ENCODE measurements around the gene LRRC7.
"Not testable (repeated sequence)": the region's sequence is repeated elsewhere in the genome, so short reads cannot be mapped to it uniquely, and the experiment has no call there.

Gene LRRC7

DNA sequence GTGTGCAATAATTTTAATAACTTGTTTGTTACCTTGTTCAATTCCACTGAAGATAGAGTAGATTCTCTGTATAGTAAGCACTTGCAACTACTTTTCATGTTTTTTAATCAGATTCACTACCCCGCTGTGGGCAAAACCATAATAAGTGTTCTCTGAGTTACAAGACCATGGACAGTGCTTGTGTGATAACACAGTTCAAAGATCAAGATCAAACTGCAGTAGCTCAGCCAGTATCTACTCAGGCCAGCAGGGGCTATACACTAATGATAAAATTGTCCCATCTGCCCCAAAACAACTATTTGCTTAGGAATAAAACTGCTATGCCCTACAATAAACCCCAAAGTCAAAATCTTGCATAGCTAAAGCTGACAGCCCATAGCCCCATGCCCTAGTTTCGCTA is 129.6 kb downstream of the LRRC7 start:
- DNase-seq (ENCODE audit: low spot score), result no peak

DNA sequence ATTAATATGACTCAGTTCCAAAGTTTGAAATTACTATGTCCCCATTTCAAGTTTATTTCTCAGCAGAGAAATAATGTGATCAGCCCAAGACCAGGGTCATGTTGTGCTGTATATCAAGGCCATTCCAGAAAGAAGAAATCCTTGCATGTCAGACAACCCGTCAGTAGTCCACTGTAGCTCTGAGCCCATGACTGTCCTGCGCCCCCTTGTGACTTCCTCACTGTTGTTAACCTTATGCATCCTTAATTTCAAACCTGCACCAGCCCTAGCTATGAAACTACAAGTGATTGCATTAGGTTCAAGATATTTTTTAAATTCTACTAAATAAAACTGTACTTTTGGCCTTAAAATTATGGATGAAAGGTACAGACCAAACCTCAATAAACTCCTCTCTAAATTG is 133.0 kb downstream of the LRRC7 start:
- DNase-seq (ENCODE audit: low spot score), result peak; percentile 53

- no peak for DNase-seq (ENCODE audit: low spot score)
These were observed 134.4 kb downstream of the LRRC7 start for GRCh38 chr1:69702085-69702484.

- DNase-seq (ENCODE audit: low spot score), result no peak
These were observed 138.8 kb downstream of the LRRC7 start for GRCh38 chr1:69706473-69706872.

GRCh38 chr1:69707103-69707502 is 139.4 kb downstream of the LRRC7 start:
- DNase-seq (ENCODE audit: low spot score), result no peak

DNA sequence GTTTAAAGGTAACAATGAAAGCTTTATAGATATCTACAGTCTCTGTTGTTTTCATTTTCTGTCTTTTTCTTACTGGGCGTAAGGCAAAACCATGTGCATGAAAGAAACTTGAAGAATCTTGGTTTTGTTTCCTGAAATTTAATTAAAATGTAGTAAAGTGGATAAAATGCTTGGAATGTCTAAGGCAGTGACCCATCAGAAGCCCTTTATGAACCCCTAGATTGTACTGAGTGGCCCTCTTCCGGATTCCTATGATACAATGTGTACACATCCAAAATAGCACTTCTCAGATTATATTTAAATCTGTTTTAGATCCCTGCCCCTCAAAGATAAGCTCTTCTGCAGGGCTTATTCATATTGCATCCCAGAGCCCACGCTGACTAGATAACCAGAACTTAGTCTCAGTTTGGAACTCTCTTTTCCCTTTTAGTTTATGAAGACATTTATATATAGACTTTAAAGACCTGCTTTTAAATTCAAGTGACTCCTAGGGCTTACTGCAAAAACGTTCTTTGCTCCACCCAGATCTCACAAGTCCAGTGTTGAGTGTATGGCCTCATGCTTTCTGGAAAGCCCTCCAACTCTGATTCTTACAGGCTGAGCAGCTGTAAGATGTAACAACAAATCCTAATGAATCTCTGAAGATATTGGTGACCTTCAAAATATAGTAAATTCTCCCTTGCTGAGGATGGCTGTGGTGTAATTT is 142.9 kb downstream of the LRRC7 start:
- DNase-seq (ENCODE audit: low spot score), result no peak

DNA sequence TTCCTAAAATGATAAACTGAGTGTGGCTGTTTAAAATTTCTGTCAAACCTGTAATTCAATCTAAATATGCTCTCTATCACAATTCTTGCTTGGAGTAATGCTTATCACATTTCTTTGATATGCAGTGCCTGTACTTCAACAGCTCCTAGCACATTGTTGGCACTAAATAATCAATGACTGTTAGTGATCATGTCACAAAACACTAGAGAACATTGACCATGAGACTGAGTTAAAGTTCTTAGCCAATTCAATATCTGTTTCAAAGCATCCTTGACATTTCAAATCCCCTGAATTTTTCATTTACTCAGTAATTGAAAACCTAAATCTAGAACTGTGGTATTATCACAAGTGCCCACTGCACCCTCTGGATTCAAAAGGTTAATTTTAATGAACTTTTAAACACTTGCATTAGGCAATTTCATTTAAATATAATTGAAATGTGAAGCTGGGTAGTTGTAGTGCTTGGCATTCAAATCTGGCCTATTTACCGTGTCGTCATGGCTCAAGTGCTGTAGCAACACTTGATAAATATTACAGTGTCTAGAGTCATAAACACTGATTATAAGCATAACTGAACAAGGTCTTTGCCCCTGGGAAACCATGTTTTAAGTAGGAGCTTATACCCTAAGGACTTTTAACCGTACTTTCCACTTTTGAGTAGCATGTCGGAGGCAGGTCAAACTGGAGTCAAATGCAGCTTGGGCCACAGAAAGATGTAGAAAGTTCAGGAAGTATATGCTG is 143.6 kb downstream of the LRRC7 start:
- no peak for DNase-seq (ENCODE audit: low spot score)

DNA sequence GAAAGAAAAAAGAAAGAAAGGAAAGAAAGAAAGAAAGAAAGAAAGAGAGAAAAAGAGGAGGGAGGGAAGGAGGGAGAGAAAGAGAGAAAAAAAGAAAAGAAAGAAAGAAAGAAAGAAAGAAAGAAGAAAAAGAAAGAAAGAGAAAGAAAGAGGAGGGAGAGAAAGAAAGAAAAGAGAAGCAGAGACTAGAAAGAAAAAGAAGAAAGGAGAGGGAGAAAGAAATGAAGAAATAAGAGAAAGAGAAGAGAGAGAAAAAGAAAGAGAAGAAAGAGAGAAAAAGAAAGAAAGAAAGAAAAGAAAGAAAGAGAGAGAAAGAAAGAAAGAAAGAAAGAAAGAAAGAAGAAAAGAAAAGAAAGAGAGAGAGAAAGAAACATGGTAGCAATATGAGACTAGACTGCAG is 150.1 kb downstream of the LRRC7 start:
- DNase-seq (ENCODE audit: low spot score), result not testable (repeated sequence)

DNA sequence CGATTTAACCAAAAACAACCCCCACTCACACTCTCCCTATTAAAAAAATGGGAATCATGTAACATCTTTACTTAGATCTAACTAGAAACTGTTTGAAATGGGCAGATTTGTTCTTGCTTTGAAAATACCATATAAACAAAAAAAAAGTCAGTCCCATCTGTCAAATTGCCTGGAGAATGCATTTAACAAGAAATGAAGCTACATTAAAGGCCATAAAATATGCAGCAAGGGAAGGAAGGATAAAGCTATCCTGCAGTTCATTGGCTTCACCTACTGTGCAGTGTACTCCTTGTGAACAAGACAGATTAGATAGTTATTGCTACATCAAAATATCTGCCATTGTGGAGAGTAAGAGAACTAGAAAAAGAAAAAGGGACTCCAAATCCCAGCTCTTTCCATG is 160.5 kb downstream of the LRRC7 start:
- DNase-seq (ENCODE audit: low spot score), result no peak

- DNase-seq (ENCODE audit: low spot score), result no peak
These were observed 165.3 kb downstream of the LRRC7 start for GRCh38 chr1:69733061-69733460.

GRCh38 chr1:69737527-69738185 is 169.9 kb downstream of the LRRC7 start:
- no peak for DNase-seq (ENCODE audit: low spot score)

DNA sequence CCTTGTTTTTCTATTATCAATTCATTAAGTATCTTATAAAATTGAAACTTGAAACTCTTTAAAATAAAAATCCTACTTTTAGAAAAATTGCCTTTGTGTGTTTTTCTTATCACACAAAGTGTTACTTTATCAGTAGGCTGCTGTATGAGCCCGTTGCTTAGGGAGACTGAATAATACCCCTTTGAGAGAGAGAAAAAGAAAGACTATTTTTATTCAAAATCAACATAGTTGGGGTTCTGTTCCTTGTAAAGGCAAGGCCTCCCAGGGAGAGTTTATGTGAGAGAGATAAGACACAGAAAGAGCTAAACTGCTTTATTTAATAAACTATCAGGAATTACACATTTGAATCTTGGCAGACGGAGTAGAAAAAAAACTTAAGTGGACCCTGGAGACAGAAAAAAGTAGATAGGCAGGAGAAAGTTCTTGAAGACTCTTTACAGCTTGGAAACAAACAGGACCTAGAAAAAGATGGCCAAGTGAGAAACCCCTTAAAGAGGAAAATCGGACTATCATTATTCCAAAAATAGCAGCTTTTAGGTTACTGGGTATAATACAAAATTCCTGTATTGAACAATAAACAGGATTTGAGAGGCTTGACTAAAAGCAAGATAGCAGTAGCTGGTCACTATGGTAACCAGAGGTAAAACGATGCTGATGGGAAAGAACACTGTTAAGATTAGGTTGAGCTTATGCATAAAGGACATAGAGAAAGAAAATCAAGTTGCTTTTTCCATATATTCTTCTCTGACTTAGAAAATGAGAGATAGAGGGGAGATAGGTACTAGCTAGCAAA is 170.9 kb downstream of the LRRC7 start:
- no peak for DNase-seq (ENCODE audit: low spot score)

GRCh38 chr1:69739251-69739605 is 171.5 kb downstream of the LRRC7 start:
- DNase-seq (ENCODE audit: low spot score), result no peak

DNA sequence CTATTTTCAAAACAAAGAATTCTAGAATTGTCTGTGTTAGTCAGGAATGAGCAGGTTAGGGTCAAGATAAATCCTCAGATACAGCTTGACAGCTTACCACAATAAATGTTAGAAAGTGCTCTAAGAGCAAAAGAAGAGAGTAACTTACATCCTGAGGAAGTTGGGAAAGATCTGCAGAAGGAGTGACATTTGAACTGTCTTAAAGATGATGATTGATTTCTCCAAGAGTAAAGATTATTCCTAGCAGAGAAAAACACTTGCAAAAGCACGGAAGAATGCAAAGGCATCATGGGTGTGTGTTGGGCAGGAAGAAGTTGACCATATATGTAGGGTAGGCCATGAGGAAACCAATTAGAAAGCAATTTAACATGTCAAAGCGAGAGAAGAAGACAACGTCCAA is 175.4 kb downstream of the LRRC7 start:
- no peak for DNase-seq (ENCODE audit: low spot score)

GRCh38 chr1:69744381-69744780 is 176.7 kb downstream of the LRRC7 start:
- DNase-seq (ENCODE audit: low spot score), result no peak

GRCh38 chr1:69747207-69747606 is 179.5 kb downstream of the LRRC7 start:
- DNase-seq (ENCODE audit: low spot score), result no peak

DNA sequence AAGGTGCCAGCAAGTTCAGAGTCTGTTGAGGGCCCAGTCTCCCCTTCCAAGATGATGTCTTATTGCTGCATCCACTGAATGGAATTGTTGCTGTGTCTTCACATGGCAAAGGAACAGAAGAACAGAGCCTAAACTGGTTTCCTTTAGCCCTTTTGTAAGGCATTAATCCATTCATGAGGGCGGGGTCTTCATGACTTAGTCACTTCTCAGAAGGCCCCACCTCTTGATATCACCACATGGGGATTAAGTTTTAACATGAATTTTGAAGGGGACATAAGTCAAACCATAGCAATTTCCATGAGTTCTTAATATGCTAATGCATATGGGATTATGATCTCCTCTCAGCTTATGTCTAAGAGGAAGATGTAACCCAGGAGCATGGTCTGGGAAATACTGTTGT is 182.9 kb downstream of the LRRC7 start:
- no peak for DNase-seq (ENCODE audit: low spot score)

GRCh38 chr1:69752831-69753230 is 185.1 kb downstream of the LRRC7 start:
- DNase-seq (ENCODE audit: low spot score), result no peak

DNA sequence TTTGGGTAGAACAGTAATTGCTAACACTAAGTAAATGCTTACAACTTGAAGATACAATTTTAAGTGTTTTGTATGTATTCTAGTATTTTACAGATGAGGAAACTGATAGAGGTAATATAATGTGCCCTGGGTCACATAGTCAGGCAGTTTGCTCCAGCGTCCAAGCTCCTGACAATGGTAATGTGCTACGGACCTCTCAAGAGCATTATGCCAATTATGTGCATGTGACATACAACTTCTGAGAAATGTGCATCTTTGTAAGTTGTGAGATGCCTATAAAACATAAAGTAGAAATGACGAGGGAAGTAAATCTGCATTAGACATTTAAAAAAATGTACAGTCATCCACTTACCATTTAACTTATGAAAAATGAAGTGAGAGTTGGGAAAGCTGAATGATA is 186.8 kb downstream of the LRRC7 start:
- no peak for DNase-seq (ENCODE audit: low spot score)

DNA sequence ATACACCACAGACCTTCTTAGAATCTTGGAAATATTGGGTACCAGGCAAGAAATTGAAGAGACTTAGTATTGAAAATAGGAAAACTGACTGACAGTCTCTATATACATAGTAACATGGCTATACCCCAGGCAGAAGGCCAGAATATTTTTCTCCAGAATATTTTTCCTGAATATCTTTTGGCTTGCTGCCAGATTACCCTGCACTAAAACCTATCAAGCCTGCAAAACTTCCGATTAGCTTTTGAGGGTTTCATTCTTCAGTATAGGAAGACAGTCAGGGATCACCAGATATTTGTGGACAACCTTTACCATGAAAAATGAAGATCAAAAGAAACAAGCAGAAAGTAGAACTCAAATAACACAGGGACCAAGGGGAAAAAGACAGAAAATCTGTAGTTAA is 187.9 kb downstream of the LRRC7 start:
- no peak for DNase-seq (ENCODE audit: low spot score)

GRCh38 chr1:69765951-69766350 is 198.2 kb downstream of the LRRC7 start:
- no peak for DNase-seq (ENCODE audit: low spot score)

GRCh38 chr1:69766431-69767180 is 198.9 kb downstream of the LRRC7 start:
- no peak for DNase-seq (ENCODE audit: low spot score)

All from ecto neural progenitor cell (in vitro differentiated cells).